GM18870 (cell line): ENCODE measurements around the gene ANKH.
"Not testable (repeated sequence)": the region's sequence is repeated elsewhere in the genome, so short reads cannot be mapped to it uniquely, and the experiment has no call there.

Experiments
- ATAC-seq: cut with Tn5 transposase; IDR thresholded peaks from one replicate; pipeline ENCODE4 v1.9.1; 2021; ENCODE audit warnings: moderate library complexity; ENCODE audit not compliant: unreplicated experiment

Gene ANKH

GRCh38 chr5:14797385-14797784, 74.2 kb downstream of the ANKH start:
- not testable (repeated sequence) for ATAC-seq

GRCh38 chr5:14794583-14795230, 76.9 kb downstream of the ANKH start:
- no peak for ATAC-seq

- no peak for ATAC-seq
Measured at GRCh38 chr5:14793851-14794250, 77.7 kb downstream of the ANKH start.

- no peak for ATAC-seq
Measured at GRCh38 chr5:14790911-14791310, 80.7 kb downstream of the ANKH start.

GRCh38 chr5:14790220-14790619, 81.4 kb downstream of the ANKH start:
- ATAC-seq: no peak

- no peak for ATAC-seq
Measured at GRCh38 chr5:14787801-14788579, 83.6 kb downstream of the ANKH start.

GRCh38 chr5:14783691-14784090, 87.9 kb downstream of the ANKH start:
- ATAC-seq: peak; percentile 83

- no peak for ATAC-seq
Measured at GRCh38 chr5:14782591-14782990, 89.0 kb downstream of the ANKH start.

GRCh38 chr5:14781106-14781505, 90.5 kb downstream of the ANKH start:
- peak; percentile 63 for ATAC-seq

GRCh38 chr5:14779975-14780374, 91.6 kb downstream of the ANKH start:
- ATAC-seq: no peak

GRCh38 chr5:14778792-14779070, 92.8 kb downstream of the ANKH start:
- ATAC-seq: no peak

- ATAC-seq: no peak
Measured at GRCh38 chr5:14777932-14778791, 93.4 kb downstream of the ANKH start.

- no peak for ATAC-seq
Measured at GRCh38 chr5:14777187-14777586, 94.4 kb downstream of the ANKH start.

- ATAC-seq: no peak
Measured at GRCh38 chr5:14776602-14777001, 95.0 kb downstream of the ANKH start.

- ATAC-seq: no peak
Measured at GRCh38 chr5:14775857-14776256, 95.7 kb downstream of the ANKH start.

GRCh38 chr5:14773588-14773987, 98.0 kb downstream of the ANKH start:
- no peak for ATAC-seq

- ATAC-seq: no peak
Measured at GRCh38 chr5:14771972-14772371, 99.6 kb downstream of the ANKH start.

- ATAC-seq: no peak
Measured at GRCh38 chr5:14771189-14771588, 100.4 kb downstream of the ANKH start.

GRCh38 chr5:14768508-14769365, 102.8 kb downstream of the ANKH start:
- no peak for ATAC-seq

- peak; percentile 56 for ATAC-seq
Measured at GRCh38 chr5:14767735-14768507, 103.7 kb downstream of the ANKH start.
